Natural killer cell (primary cell): ENCODE measurements around the gene PARVB. TPM values are rescaled to one million over a fixed set of nuclear protein-coding genes. Genes with fewer than 3 reads are reported as not detected.

Experiments used
- ATAC-seq, 3 donors: fragments of 150-1000 bp in 2 of 3; fragments of 200-7000 bp in 1 of 3; cut with Tn5 transposase; 1 replicate in 1 of 3; 2 replicates in 2 of 3; pipeline ENCODE4 v1.10.0; 2021; ENCODE audit warnings: mild to moderate bottlenecking in 2 of 3, moderate library complexity in 2 of 3
- DNase-seq, 2 donors: peaks; one replicate each; pipeline versions ENCODE4 v3.0.0 to v3.0.0-alpha.2; 2013 to 2021; ENCODE audit warnings: mixed read lengths in 1 of 2
- H3K27ac ChIP-seq: one replicate; pipeline ENCODE4 v1.5.1; 2013; ENCODE audit warnings: mild to moderate bottlenecking, low read length
- H3K27me3 ChIP-seq: one replicate; pipeline ENCODE4 v1.6.1; 2013; ENCODE audit warnings: low read length; ENCODE audit not compliant: control insufficient read depth, insufficient read depth
- H3K36me3 ChIP-seq: one replicate; pipeline ENCODE4 v1.6.1; 2013; ENCODE audit warnings: low read length; ENCODE audit not compliant: control insufficient read depth, insufficient read depth
- H3K4me1 ChIP-seq: one replicate; pipeline ENCODE4 v1.6.1; 2013; ENCODE audit warnings: low read length; ENCODE audit not compliant: control insufficient read depth, insufficient read depth
- H3K4me3 ChIP-seq: one replicate; pipeline ENCODE4 v1.5.1; 2013; ENCODE audit warnings: low read length
- H3K9me3 ChIP-seq: one replicate; pipeline ENCODE4 v1.6.1; 2013; ENCODE audit warnings: low read length; ENCODE audit not compliant: control insufficient read depth, insufficient read depth
- H3K27ac Mint-ChIP-seq, 2 donors: one replicate each; pipeline ENCODE4 v1.8.0; 2022; ENCODE audit warnings: mild to moderate bottlenecking in 2 of 2, mixed read lengths in 2 of 2, moderate library complexity in 1 of 2
- H3K27me3 Mint-ChIP-seq, 2 donors: one replicate each; pipeline ENCODE4 v1.8.0; 2022; ENCODE audit warnings: low read depth in 2 of 2, mixed read lengths in 2 of 2
- H3K36me3 Mint-ChIP-seq: one replicate; pipeline ENCODE4 v1.8.0; 2022; ENCODE audit warnings: mixed read lengths
- H3K4me1 Mint-ChIP-seq, 2 donors: one replicate each; pipeline ENCODE4 v1.8.0; 2022; ENCODE audit warnings: mixed read lengths in 2 of 2
- H3K4me3 Mint-ChIP-seq: one replicate; pipeline ENCODE4 v1.8.0; 2022; ENCODE audit warnings: mild to moderate bottlenecking, moderate library complexity, mixed read lengths
- H3K9me3 Mint-ChIP-seq, 2 donors: one replicate each; pipeline ENCODE4 v1.8.0; 2022; ENCODE audit warnings: mixed read lengths in 2 of 2
- CTCF ChIP-seq: fragments of 200-600 bp; IDR thresholded peaks from one replicate; pipeline ENCODE4 v1.8.0; 2022; ENCODE audit warnings: antibody characterized with exemption
- WGBS: methylation state at CpG from one replicate; pipeline ENCODE4 v1.1.7; 2013; ENCODE audit warnings: missing lambda C conversion rate; ENCODE audit not compliant: insufficient coverage; 5-methylcytosine and 5-hydroxymethylcytosine counted together
- intact Hi-C: fragments of 100-400 bp; cut with micrococcal nuclease; formaldehyde crosslinking; loops from one replicate; pipeline ENCODE4 v1.14.2; 2022
- total RNA-seq, 4 donors: library from RNA; stranded (reverse); fragments of 120-200 nt in 1 of 4; gene quantifications; one replicate each; pipeline versions ENCODE4 v1.2.3 to v1.2.4, GENCODE V29; 2013 to 2022

Gene PARVB
- total RNA-seq, 3 donors from 2014 or later (not counting 1 experiment from before 2014, with no cell fraction given): 2.9 to 12.5 (median 8.1) TPM

- no peak overlapping the region for H3K27ac ChIP-seq
- 93% methylated on average over 9 of the region's 12 CpGs for WGBS
- no peak overlapping the region for H3K4me3 Mint-ChIP-seq
- no peak for TF ChIP-seq CTCF
- H3K4me1 Mint-ChIP-seq: peaks cover 0 to 6% of the 10 kb centered on the region in 2 donors
- peaks cover 6% of the 10 kb centered on the region for H3K9me3 ChIP-seq
- intact Hi-C loops: no loop called here
- no peaks in the 10 kb centered on the region for H3K27me3 ChIP-seq
- peaks cover 9% of the 10 kb centered on the region for H3K4me1 ChIP-seq
- H3K36me3 ChIP-seq: peaks cover 2% of the 10 kb centered on the region
- peaks cover 9% of the 10 kb centered on the region for H3K36me3 Mint-ChIP-seq
- H3K9me3 Mint-ChIP-seq: peaks cover 2 to 4% of the 10 kb centered on the region in 2 donors
- ATAC-seq (no peak), DNase-seq (no peak)
- H3K27ac Mint-ChIP-seq: no peak overlapping the region
- H3K4me3 ChIP-seq: no peak overlapping the region
- no peaks in the 10 kb centered on the region for H3K27me3 Mint-ChIP-seq
These were observed 107.3 kb downstream of the PARVB start for GRCh38 chr22:44131412-44131811.

GRCh38 chr22:44131989-44132685 is 108.0 kb downstream of the PARVB start:
- Histone ChIP-seq H3K4me1 (peaks cover 9% of the 10 kb centered on the region), H3K27ac (no peak overlapping the region), H3K4me3 (no peak overlapping the region), H3K27me3 (no peaks in the 10 kb centered on the region), H3K9me3 (peaks cover under 1% of the 10 kb centered on the region), H3K36me3 (peaks cover 2% of the 10 kb centered on the region)
- H3K4me3 Mint-ChIP-seq: no peak overlapping the region
- no peak overlapping the region for H3K27ac Mint-ChIP-seq
- 90% methylated on average over 13 of the region's 13 CpGs for WGBS
- H3K36me3 Mint-ChIP-seq: peaks cover 6% of the 10 kb centered on the region
- peaks cover 5 to 9% of the 10 kb centered on the region in 2 donors for H3K4me1 Mint-ChIP-seq
- TF ChIP-seq CTCF: no peak
- ATAC-seq (no peak), DNase-seq (no peak)
- H3K27me3 Mint-ChIP-seq: no peaks in the 10 kb centered on the region
- peaks cover 2 to 4% of the 10 kb centered on the region in 2 donors for H3K9me3 Mint-ChIP-seq
- intact Hi-C loops: no loop called here

- TF ChIP-seq CTCF: no peak
- Mint-ChIP-seq H3K4me1 (peaks cover 3 to 5% of the 10 kb centered on the region in 2 donors), H3K27me3 (no peaks in the 10 kb centered on the region), H3K36me3 (peaks cover 7% of the 10 kb centered on the region), H3K27ac (no peak overlapping the region), H3K9me3 (no peaks in the 10 kb centered on the region), H3K4me3 (no peak overlapping the region)
- H3K4me1 ChIP-seq: peaks cover 9% of the 10 kb centered on the region
- peaks cover 6% of the 10 kb centered on the region for H3K9me3 ChIP-seq
- DNase-seq: no peak
- no peaks in the 10 kb centered on the region for H3K27me3 ChIP-seq
- H3K36me3 ChIP-seq: peaks cover 3% of the 10 kb centered on the region
- intact Hi-C loops: no loop called here
- no peak overlapping the region for H3K27ac ChIP-seq
- no peak for ATAC-seq
- WGBS: 94% methylated on average over 12 of the region's 12 CpGs
- no peak overlapping the region for H3K4me3 ChIP-seq
These were observed 108.6 kb downstream of the PARVB start for GRCh38 chr22:44132724-44133123.

- Mint-ChIP-seq H3K9me3 (no peaks in the 10 kb centered on the region), H3K4me1 (peaks cover 3 to 5% of the 10 kb centered on the region in 2 donors), H3K36me3 (peaks cover 7% of the 10 kb centered on the region), H3K27ac (no peak overlapping the region), H3K27me3 (no peaks in the 10 kb centered on the region), H3K4me3 (no peak overlapping the region)
- Histone ChIP-seq H3K27me3 (no peaks in the 10 kb centered on the region), H3K36me3 (peaks cover 4% of the 10 kb centered on the region), H3K4me3 (no peak overlapping the region), H3K4me1 (peaks cover 9% of the 10 kb centered on the region), H3K27ac (no peak overlapping the region), H3K9me3 (peaks cover 7% of the 10 kb centered on the region)
- intact Hi-C loops: no loop called here
- DNase-seq (no peak), ATAC-seq (no peak)
- TF ChIP-seq CTCF: no peak
- WGBS: 92% methylated on average over 4 of the region's 6 CpGs
These were observed 109.1 kb downstream of the PARVB start for GRCh38 chr22:44133161-44133560.
